NCI-H1930 (cell line): ENCODE results near the gene PPIL1.

Experiments
- DNase-seq, 2 experiments: peaks; one replicate each; lab custom pipeline; 2025; lab: John Stamatoyannopoulos, UW

Gene PPIL1

GRCh38 chr6:36834576-36835341 lies 39.8 kb downstream of the PPIL1 start:
- no peak for DNase-seq

GRCh38 chr6:36833182-36833789 lies 41.3 kb downstream of the PPIL1 start:
- DNase-seq, result no peak

GRCh38 chr6:36832313-36832712 lies 42.3 kb downstream of the PPIL1 start:
- no peak for DNase-seq

GRCh38 chr6:36830577-36830976 lies 44.0 kb downstream of the PPIL1 start:
- DNase-seq, result no peak

- DNase-seq, result no peak
Observed at GRCh38 chr6:36829919-36830544, 44.6 kb downstream of the PPIL1 start.

- no peak for DNase-seq
Observed at GRCh38 chr6:36827261-36828079, 47.1 kb downstream of the PPIL1 start.

- DNase-seq, result no peak
Observed at GRCh38 chr6:36826520-36827227, 47.9 kb downstream of the PPIL1 start.

GRCh38 chr6:36825994-36826393 lies 48.6 kb downstream of the PPIL1 start:
- DNase-seq, result no peak

- DNase-seq, result no peak
Observed at GRCh38 chr6:36825452-36825851, 49.2 kb downstream of the PPIL1 start.

GRCh38 chr6:36824253-36824652 lies 50.4 kb downstream of the PPIL1 start:
- DNase-seq, result no peak

GRCh38 chr6:36823421-36824096 lies 51.0 kb downstream of the PPIL1 start:
- no peak for DNase-seq

GRCh38 chr6:36822506-36823269 lies 51.9 kb downstream of the PPIL1 start:
- no peak for DNase-seq

GRCh38 chr6:36821581-36822335 lies 52.8 kb downstream of the PPIL1 start:
- DNase-seq, result no peak

- no peak for DNase-seq
Observed at GRCh38 chr6:36820700-36821580, 53.7 kb downstream of the PPIL1 start.

GRCh38 chr6:36818756-36819155 lies 55.8 kb downstream of the PPIL1 start:
- DNase-seq, result no peak

- DNase-seq, result no peak
Observed at GRCh38 chr6:36817847-36818246, 56.8 kb downstream of the PPIL1 start.

GRCh38 chr6:36817176-36817817 lies 57.3 kb downstream of the PPIL1 start:
- no peak for DNase-seq
